Tibial artery (tissue), 4 donors: ENCODE measurements around the gene ADARB2.

ENCODE experiments used
- DNase-seq, 2 donors: peaks; one replicate each; pipeline ENCODE4 v3.0.0-alpha.2; 2019
- H3K27ac ChIP-seq, 2 donors: fragments of 200-600 bp; sonication (generic) in 1 of 2; 1 replicate in 1 of 2; 2 replicates in 1 of 2; pipeline ENCODE4 v1.5.1; 2018 to 2019; ENCODE audit warnings: mild to moderate bottlenecking in 1 of 2
- H3K27me3 ChIP-seq, 2 donors: fragments of 200-600 bp; sonication (generic) in 1 of 2; one replicate each; pipeline versions ENCODE4 v1.5.1 to v1.6.0; 2016 to 2019
- H3K36me3 ChIP-seq, 3 donors: fragments of 200-600 bp; sonication (generic) in 2 of 3; one replicate each; pipeline ENCODE4 v1.5.1; 2016 to 2019; ENCODE audit warnings: mild to moderate bottlenecking in 2 of 3
- H3K4me1 ChIP-seq, 4 donors: fragments of 200-600 bp; sonication (generic) in 2 of 4; 1 replicate in 3 of 4; 2 replicates in 1 of 4; pipeline ENCODE4 v1.5.1; 2016 to 2019
- H3K4me3 ChIP-seq, 2 donors: fragments of 200-600 bp; sonication (generic) in 1 of 2; 1 replicate in 1 of 2; 2 replicates in 1 of 2; pipeline ENCODE4 v1.5.1; 2018 to 2019; ENCODE audit warnings: mild to moderate bottlenecking in 2 of 2
- H3K9me3 ChIP-seq, 3 donors: fragments of 200-600 bp; sonication (generic) in 1 of 3; one replicate each; pipeline ENCODE4 v1.5.1; 2016 to 2019
- intact Hi-C: fragments of 100-400 bp; cut with DNase I; formaldehyde crosslinking; loops from one replicate; pipeline ENCODE4 v1.15.0; 2023; ENCODE audit warnings: low total_unique reads
- TF ChIP-seq, protein P1 (sequence below), 2 experiments: fragments of 200-600 bp in 1 of 2; fragments of 450-650 bp in 1 of 2; IDR thresholded peaks; one replicate each; pipeline ENCODE4 v1.5.1; 2017 to 2019; ENCODE audit warnings: antibody characterized with exemption in 2 of 2, mild to moderate bottlenecking in 1 of 2, moderate library complexity in 1 of 2

ADARB2 gene

DNA sequence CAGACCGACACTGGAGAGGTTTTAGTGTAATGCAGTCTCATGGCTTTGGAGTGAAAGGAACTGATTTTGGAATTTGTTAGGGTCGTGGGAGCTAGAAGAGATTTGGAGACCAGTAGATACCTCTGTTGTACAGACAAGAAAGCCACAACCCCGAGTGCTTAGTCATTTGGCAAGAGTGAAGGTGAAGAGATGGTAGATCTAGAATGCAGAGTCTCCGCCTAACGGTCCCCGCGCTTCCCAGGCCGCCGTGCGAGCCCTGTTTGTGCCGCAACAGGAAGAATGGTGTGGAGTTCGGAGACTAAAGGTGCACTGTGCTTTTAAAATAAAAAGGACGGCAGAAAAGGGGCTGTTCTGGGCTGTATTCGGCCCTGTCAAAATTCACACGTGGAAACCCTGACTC, 186.7 kb downstream of the ADARB2 start:
- intact Hi-C loops = no loop called here
- Histone ChIP-seq H3K27me3 (peaks cover 0 to 8% of the 10 kb centered on the region in 2 donors), H3K4me3 (no peak overlapping the region), H3K36me3 (no peaks in the 10 kb centered on the region), H3K9me3 (no peaks in the 10 kb centered on the region), H3K27ac (no peak overlapping the region), H3K4me1 (no peaks in the 10 kb centered on the region)
- TF ChIP-seq, protein P1, sequence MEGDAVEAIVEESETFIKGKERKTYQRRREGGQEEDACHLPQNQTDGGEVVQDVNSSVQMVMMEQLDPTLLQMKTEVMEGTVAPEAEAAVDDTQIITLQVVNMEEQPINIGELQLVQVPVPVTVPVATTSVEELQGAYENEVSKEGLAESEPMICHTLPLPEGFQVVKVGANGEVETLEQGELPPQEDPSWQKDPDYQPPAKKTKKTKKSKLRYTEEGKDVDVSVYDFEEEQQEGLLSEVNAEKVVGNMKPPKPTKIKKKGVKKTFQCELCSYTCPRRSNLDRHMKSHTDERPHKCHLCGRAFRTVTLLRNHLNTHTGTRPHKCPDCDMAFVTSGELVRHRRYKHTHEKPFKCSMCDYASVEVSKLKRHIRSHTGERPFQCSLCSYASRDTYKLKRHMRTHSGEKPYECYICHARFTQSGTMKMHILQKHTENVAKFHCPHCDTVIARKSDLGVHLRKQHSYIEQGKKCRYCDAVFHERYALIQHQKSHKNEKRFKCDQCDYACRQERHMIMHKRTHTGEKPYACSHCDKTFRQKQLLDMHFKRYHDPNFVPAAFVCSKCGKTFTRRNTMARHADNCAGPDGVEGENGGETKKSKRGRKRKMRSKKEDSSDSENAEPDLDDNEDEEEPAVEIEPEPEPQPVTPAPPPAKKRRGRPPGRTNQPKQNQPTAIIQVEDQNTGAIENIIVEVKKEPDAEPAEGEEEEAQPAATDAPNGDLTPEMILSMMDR (IDR thresholded peaks at IDR 0.05) = no peak
- DNase-seq = no peak

DNA sequence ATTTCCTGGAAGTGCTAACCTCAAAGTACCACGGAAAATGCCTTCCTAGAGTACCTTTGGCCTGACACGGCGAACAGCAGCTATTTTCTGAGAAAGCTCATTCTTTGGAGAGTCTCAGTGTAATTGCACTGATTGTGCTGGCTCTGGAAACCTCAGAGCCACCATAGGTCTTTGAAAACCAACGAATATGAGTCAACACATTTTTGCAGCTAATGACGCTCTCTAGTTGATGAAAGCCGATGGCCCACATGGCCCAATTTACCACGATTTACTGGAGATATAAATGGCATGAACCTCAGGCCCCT, 187.1 kb downstream of the ADARB2 start:
- DNase-seq = no peak
- Histone ChIP-seq H3K4me1 (no peaks in the 10 kb centered on the region), H3K9me3 (no peaks in the 10 kb centered on the region), H3K4me3 (no peak overlapping the region), H3K36me3 (no peaks in the 10 kb centered on the region), H3K27me3 (peaks cover 0 to 11% of the 10 kb centered on the region in 2 donors), H3K27ac (no peak overlapping the region)
- TF ChIP-seq, protein P1 (IDR thresholded peaks at IDR 0.05) = no peak
- intact Hi-C loops = no loop called here

DNA sequence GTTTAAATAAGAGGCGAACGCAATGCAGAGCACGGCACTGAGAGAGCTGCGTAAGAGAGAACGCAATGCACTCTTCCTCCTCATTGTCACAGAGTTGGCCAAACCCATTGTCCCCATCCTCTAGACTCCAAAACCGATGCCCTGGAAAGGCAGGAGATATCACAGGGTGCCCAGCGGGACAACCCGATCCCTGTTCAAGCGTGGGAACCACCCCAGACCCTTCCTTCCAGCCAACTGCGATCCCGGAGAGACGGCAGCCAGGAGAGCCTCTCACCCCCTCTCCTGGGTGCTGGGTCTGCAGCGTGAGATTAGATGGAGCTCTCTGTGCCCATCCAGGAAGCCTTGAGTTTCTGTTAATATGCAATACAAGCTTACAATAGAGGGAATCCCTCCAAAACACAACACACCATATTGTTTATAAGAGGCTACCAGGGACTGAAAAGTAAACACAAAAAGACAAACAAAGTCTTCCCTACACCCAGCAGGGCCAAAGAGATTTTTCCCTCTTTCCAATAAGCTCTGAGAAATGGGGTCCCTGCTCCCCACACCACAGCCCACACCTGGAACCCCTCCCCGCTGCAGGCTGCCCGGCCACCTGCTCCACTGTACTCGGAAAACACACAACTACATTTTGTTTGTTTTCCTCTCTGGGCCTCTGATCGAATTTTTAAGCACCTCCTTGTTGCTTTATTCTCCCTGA, 187.6 kb downstream of the ADARB2 start:
- peaks cover 0 to 11% of the 10 kb centered on the region in 2 donors for H3K27me3 ChIP-seq
- intact Hi-C loops = no loop called here
- H3K9me3 ChIP-seq = no peaks in the 10 kb centered on the region
- no peak overlapping the region for H3K27ac ChIP-seq
- TF ChIP-seq, protein P1 (IDR thresholded peaks at IDR 0.05) = no peak
- peak in 1 of 2 donors; percentile 19 for DNase-seq
- H3K36me3 ChIP-seq = no peaks in the 10 kb centered on the region
- H3K4me1 ChIP-seq = no peaks in the 10 kb centered on the region
- H3K4me3 ChIP-seq = no peak overlapping the region

DNA sequence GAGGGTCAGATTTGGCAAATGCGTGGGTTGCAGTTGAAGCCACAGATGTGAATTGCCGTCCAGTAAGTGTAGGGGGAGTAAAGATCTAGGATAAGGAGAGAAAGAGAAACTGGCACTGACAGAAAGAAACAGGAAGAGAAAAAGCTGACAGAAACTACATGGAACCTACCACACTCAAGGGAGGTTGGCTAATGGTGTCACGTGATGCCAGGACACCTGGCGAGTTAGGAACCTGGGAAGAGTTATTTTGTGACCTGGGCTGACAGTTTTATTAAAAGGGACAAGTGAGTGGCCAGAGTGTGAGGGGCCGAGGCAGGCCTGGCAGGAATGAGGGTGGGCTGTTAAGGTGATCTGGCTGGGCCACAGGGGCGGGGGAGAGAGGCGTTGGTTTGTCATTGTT, 188.7 kb downstream of the ADARB2 start:
- TF ChIP-seq, protein P1 (IDR thresholded peaks at IDR 0.05) = no peak
- H3K27me3 ChIP-seq = peaks cover 0 to 15% of the 10 kb centered on the region in 2 donors
- intact Hi-C loops = no loop called here
- no peaks in the 10 kb centered on the region for H3K9me3 ChIP-seq
- no peak overlapping the region for H3K27ac ChIP-seq
- H3K4me3 ChIP-seq = no peak overlapping the region
- DNase-seq = no peak
- no peaks in the 10 kb centered on the region for H3K36me3 ChIP-seq
- no peaks in the 10 kb centered on the region for H3K4me1 ChIP-seq

DNA sequence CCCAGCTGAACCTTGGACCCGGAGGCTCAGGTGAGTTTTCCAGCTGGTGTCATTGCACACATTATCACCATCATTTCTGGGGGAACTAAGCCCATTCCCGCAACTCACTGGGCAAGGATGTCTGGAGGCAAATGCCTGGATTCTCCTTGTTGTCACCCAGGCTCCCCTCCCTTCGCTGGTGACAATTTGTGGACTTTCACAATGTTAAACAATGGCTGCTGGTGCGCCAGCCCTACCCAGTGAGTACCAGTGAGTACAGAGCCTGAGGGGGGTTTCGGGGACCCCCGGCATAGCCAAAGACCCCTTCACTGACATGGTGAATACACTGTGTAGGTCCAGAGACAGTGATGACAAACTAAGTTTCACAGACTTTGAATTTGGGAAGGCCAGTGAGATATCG, 189.2 kb downstream of the ADARB2 start:
- peak in 1 of 2 donors; percentile 37 for DNase-seq
- Histone ChIP-seq H3K27ac (no peak overlapping the region), H3K4me1 (no peaks in the 10 kb centered on the region), H3K4me3 (no peak overlapping the region), H3K9me3 (no peaks in the 10 kb centered on the region), H3K36me3 (no peaks in the 10 kb centered on the region), H3K27me3 (peaks cover 0 to 15% of the 10 kb centered on the region in 2 donors)
- intact Hi-C loops = no loop called here
- TF ChIP-seq, protein P1 (IDR thresholded peaks at IDR 0.05) = no peak
